NB4 (cell line): Measurements from ENCODE around the gene XRCC1.

Experiments
- POLR2A ChIP-seq: IDR thresholded peaks from 2 replicates; pipeline ENCODE4 v1.6.1; 2011; ENCODE audit warnings: mild to moderate bottlenecking; ENCODE audit not compliant: insufficient read length; ENCODE audit errors: extremely low read depth
- TF ChIP-seq, protein P1 (sequence below): IDR thresholded peaks from one replicate; pipeline ENCODE4 v1.5.1; 2012; ENCODE audit warnings: low read depth, low read length

DNA sequence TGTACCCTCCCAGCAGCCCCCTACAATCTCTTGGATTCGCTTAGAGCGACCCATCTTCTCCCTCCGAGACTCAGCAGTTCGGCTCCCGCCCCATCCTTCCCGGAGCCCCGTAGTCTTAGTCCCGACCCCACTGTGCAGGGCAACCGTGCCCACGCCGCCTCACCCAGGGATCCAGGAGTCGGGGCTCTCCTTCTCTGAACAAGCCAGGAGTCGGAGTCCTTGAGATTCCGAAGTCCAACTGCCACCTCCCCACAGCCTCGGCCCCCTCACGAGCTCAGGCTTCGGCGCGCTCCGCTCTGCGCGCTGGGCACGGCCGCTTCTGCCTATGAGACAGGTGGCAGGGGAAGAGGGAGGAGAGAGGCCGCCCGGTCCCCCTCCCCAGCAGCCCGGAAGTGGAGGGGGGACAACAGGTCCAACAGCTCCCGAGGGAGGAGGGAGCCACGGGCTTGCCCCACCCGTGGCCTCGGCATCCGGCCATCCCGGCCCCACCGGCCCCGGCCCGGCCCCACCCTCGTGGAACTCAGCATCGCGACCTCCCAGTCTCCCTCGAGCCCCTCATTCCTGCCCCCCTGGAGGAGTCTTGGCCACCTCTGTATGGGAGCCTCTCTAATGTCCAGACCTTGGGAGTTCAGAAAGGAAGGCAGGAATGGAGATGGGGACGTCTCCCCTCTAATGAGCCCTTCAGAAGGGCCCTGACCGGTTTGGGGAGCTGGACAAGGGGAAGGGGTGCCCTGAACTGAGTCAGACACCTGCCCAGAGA is 70.7 kb downstream of the XRCC1 start, which contains the start of gene PHLDB3:
- no peak for TF ChIP-seq POLR2A
- TF ChIP-seq, protein P1, sequence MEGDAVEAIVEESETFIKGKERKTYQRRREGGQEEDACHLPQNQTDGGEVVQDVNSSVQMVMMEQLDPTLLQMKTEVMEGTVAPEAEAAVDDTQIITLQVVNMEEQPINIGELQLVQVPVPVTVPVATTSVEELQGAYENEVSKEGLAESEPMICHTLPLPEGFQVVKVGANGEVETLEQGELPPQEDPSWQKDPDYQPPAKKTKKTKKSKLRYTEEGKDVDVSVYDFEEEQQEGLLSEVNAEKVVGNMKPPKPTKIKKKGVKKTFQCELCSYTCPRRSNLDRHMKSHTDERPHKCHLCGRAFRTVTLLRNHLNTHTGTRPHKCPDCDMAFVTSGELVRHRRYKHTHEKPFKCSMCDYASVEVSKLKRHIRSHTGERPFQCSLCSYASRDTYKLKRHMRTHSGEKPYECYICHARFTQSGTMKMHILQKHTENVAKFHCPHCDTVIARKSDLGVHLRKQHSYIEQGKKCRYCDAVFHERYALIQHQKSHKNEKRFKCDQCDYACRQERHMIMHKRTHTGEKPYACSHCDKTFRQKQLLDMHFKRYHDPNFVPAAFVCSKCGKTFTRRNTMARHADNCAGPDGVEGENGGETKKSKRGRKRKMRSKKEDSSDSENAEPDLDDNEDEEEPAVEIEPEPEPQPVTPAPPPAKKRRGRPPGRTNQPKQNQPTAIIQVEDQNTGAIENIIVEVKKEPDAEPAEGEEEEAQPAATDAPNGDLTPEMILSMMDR = no peak
